Naive thymus-derived CD8-positive, alpha-beta T cell (primary cell): ENCODE data around the gene SLC35G3. TPM values are rescaled to one million over a fixed set of nuclear protein-coding genes. Genes with fewer than 3 reads are reported as not detected.
"Not testable (repeated sequence)": the region's sequence is repeated elsewhere in the genome, so short reads cannot be mapped to it uniquely, and the experiment has no call there.

ENCODE experiments used
- ATAC-seq, 2 donors: fragments of 150-1000 bp; cut with Tn5 transposase in 1 of 2; sonication (Bioruptor Pico), chemical (Tn5 transposase) in 1 of 2; 1 replicate in 1 of 2; 2 replicates in 1 of 2; pipeline ENCODE4 v1.10.0; 2021; ENCODE audit warnings: mild to moderate bottlenecking in 2 of 2, moderate library complexity in 2 of 2
- POLR2A ChIA-PET: fragments of 350-600 bp; sonication (Branson Sonifier 250); formaldehyde crosslinking; loops from one replicate; lab custom pipeline; 2021; ENCODE audit warnings: antibody characterized with exemption; lab: Charles Lee
- DNase-seq, 10 donors: peaks; one replicate each; pipeline versions ENCODE4 v3.0.0 to v3.0.0-alpha.2; 2020 to 2022
- H3K27ac Mint-ChIP-seq, 10 donors: one replicate each; pipeline ENCODE4 v1.8.0; 2020 to 2022; ENCODE audit warnings: mild to moderate bottlenecking in 10 of 10, mixed read lengths in 10 of 10, moderate library complexity in 4 of 10, inconsistent platforms in 1 of 10
- H3K27me3 Mint-ChIP-seq, 5 donors: one replicate each; pipeline ENCODE4 v1.8.0; 2021 to 2022; ENCODE audit warnings: mixed read lengths in 5 of 5
- H3K36me3 Mint-ChIP-seq, 3 donors: one replicate each; pipeline ENCODE4 v1.8.0; 2020 to 2022; ENCODE audit warnings: mixed read lengths in 3 of 3, mild to moderate bottlenecking in 2 of 3, inconsistent platforms in 1 of 3
- H3K4me1 Mint-ChIP-seq, 4 donors: one replicate each; pipeline ENCODE4 v1.8.0; 2021 to 2022; ENCODE audit warnings: mixed read lengths in 4 of 4
- H3K4me3 Mint-ChIP-seq, 10 donors: one replicate each; pipeline ENCODE4 v1.8.0; 2020 to 2022; ENCODE audit warnings: mild to moderate bottlenecking in 10 of 10, mixed read lengths in 10 of 10, moderate library complexity in 6 of 10, inconsistent platforms in 1 of 10
- H3K9me3 Mint-ChIP-seq, 9 donors: one replicate each; pipeline ENCODE4 v1.8.0; 2020 to 2022; ENCODE audit warnings: mixed read lengths in 9 of 9, mild to moderate bottlenecking in 3 of 9, inconsistent platforms in 1 of 9, moderate library complexity in 1 of 9
- polyA plus RNA-seq, 3 donors: library from polyadenylated mRNA; unstranded; fragments of 300-500 nt; fragmentation: Illumina TruSeq; gene quantifications; one replicate each; pipeline ENCODE4 v1.2.3, GENCODE V29; 2021
- total RNA-seq, 8 experiments: library from RNA in 2 of 8; stranded (reverse) in 2 of 8; gene quantifications; one replicate each; pipeline ENCODE4 v1.2.3 and lab custom pipeline; 2021 to 2026

The SLC35G3 gene
- total and polyA plus RNA-seq, 5 experiments from 2014 or later: 0.15 to 0.47 (median 0.25) TPM; not detected in 1

GRCh38 chr17:35166526-35166925 lies 27.7 kb downstream of the SLC35G3 start:
- H3K27me3 Mint-ChIP-seq: no peaks in the 10 kb centered on the region
- H3K9me3 Mint-ChIP-seq: no peaks in the 10 kb centered on the region
- no peak for DNase-seq
- no peak for ATAC-seq
- no peak overlapping the region for H3K4me3 Mint-ChIP-seq
- POLR2A ChIA-PET: interaction anchor here (0.7 to 1.6 kb wide), 3 partner anchors 27 to 581 kb away, joined by 3 to 7 read pairs (median 4); no protein-coding TSS in a partner anchor
- peaks cover 23 to 38% (median 32%) of the 10 kb centered on the region in 4 donors for H3K4me1 Mint-ChIP-seq
- no peaks in the 10 kb centered on the region for H3K36me3 Mint-ChIP-seq
- peak overlapping the region in 3 of 10 donors; percentile 29 to 65 (median 48) for H3K27ac Mint-ChIP-seq

GRCh38 chr17:35164716-35165115 lies 29.5 kb downstream of the SLC35G3 start:
- H3K27ac Mint-ChIP-seq: peak overlapping the region in 5 of 10 donors; percentile 31 to 82 (median 75)
- peak overlapping the region in 1 of 10 donors; percentile 46 for H3K4me3 Mint-ChIP-seq
- peaks cover 33 to 51% (median 46%) of the 10 kb centered on the region in 4 donors for H3K4me1 Mint-ChIP-seq
- ATAC-seq (no peak), DNase-seq (no peak)
- no peaks in the 10 kb centered on the region for H3K27me3 Mint-ChIP-seq
- peaks cover 0 to 6% (median 2%) of the 10 kb centered on the region in 9 donors for H3K9me3 Mint-ChIP-seq
- POLR2A ChIA-PET: interaction anchor here (0.6 to 1.1 kb wide), 4 partner anchors 46 to 359 kb away, joined by 3 to 4 read pairs (median 3); no protein-coding TSS in a partner anchor
- H3K36me3 Mint-ChIP-seq: no peaks in the 10 kb centered on the region

GRCh38 chr17:35163886-35164285 lies 30.3 kb downstream of the SLC35G3 start:
- no peak for ATAC-seq
- POLR2A ChIA-PET: interaction anchor here (0.6 to 1.1 kb wide), 3 partner anchors 71 to 360 kb away, joined by 3 to 4 read pairs (median 3); no protein-coding TSS in a partner anchor
- Mint-ChIP-seq H3K36me3 (no peaks in the 10 kb centered on the region), H3K9me3 (peaks cover 0 to 6% (median 2%) of the 10 kb centered on the region in 9 donors), H3K4me1 (peaks cover 36 to 59% (median 53%) of the 10 kb centered on the region in 4 donors), H3K27ac (peak overlapping the region in 5 of 10 donors; percentile 31 to 67 (median 48)), H3K4me3 (no peak overlapping the region), H3K27me3 (no peaks in the 10 kb centered on the region)
- DNase-seq: no peak

GRCh38 chr17:35162755-35163154 lies 31.4 kb downstream of the SLC35G3 start:
- no peak for ATAC-seq
- peak overlapping the region in 9 of 10 donors; percentile 37 to 97 (median 85) for H3K27ac Mint-ChIP-seq
- peak overlapping the region in 5 of 10 donors; percentile 9 to 69 (median 56) for H3K4me3 Mint-ChIP-seq
- no peaks in the 10 kb centered on the region for H3K27me3 Mint-ChIP-seq
- H3K9me3 Mint-ChIP-seq: peaks cover 0 to 6% (median 2%) of the 10 kb centered on the region in 9 donors
- peaks cover 36 to 66% (median 56%) of the 10 kb centered on the region in 4 donors for H3K4me1 Mint-ChIP-seq
- no peak for DNase-seq
- POLR2A ChIA-PET: interaction anchor here (0.7 to 1.0 kb wide), 2 partner anchors 15 to 375 kb away, joined by 3 read pairs; partner anchors contain the start of gene SLFN12L
- no peaks in the 10 kb centered on the region for H3K36me3 Mint-ChIP-seq

GRCh38 chr17:35161281-35161761 lies 32.9 kb downstream of the SLC35G3 start:
- POLR2A ChIA-PET: interaction anchor here (0.6 to 2.7 kb wide), 9 partner anchors 10 to 417 kb away, joined by 3 to 14 read pairs (median 4); partner anchors contain the start of genes NLE1 and PEX12
- Mint-ChIP-seq H3K36me3 (no peaks in the 10 kb centered on the region), H3K9me3 (peaks cover 0 to 6% (median 2%) of the 10 kb centered on the region in 9 donors), H3K27me3 (no peaks in the 10 kb centered on the region), H3K4me3 (peak overlapping the region; percentile 63 to 83 (median 76)), H3K27ac (peak overlapping the region; percentile 85 to 98 (median 94)), H3K4me1 (peaks cover 35 to 65% (median 54%) of the 10 kb centered on the region in 4 donors)
- ATAC-seq (peak; percentile 50 to 64), DNase-seq (peak in 4 of 10 donors; percentile 28 to 58 (median 43))

GRCh38 chr17:35160354-35161201 lies 33.6 kb downstream of the SLC35G3 start:
- ATAC-seq (peak; percentile 73 to 83), DNase-seq (peak in 8 of 10 donors; percentile 15 to 78 (median 50))
- H3K36me3 Mint-ChIP-seq: no peaks in the 10 kb centered on the region
- peaks cover 0 to 6% (median 2%) of the 10 kb centered on the region in 9 donors for H3K9me3 Mint-ChIP-seq
- peak overlapping the region; percentile 85 to 98 (median 94) for H3K27ac Mint-ChIP-seq
- peak overlapping the region; percentile 63 to 83 (median 76) for H3K4me3 Mint-ChIP-seq
- H3K27me3 Mint-ChIP-seq: no peaks in the 10 kb centered on the region
- H3K4me1 Mint-ChIP-seq: peaks cover 35 to 62% (median 51%) of the 10 kb centered on the region in 4 donors
- POLR2A ChIA-PET: interaction anchor here (0.6 to 2.7 kb wide), 12 partner anchors 10 to 649 kb away, joined by 3 to 14 read pairs (median 4); partner anchors contain the start of genes NLE1, PEX12 and TAF15

GRCh38 chr17:35159940-35160339 lies 34.3 kb downstream of the SLC35G3 start:
- peak overlapping the region; percentile 31 to 97 (median 93) for H3K27ac Mint-ChIP-seq
- H3K4me3 Mint-ChIP-seq: peak overlapping the region in 8 of 10 donors; percentile 30 to 79 (median 64)
- POLR2A ChIA-PET: interaction anchor here (0.7 to 2.7 kb wide), 7 partner anchors 11 to 649 kb away, joined by 3 to 14 read pairs (median 5); partner anchors contain the start of genes PEX12 and TAF15
- no peaks in the 10 kb centered on the region for H3K36me3 Mint-ChIP-seq
- peaks cover 31 to 56% (median 45%) of the 10 kb centered on the region in 4 donors for H3K4me1 Mint-ChIP-seq
- no peaks in the 10 kb centered on the region for H3K27me3 Mint-ChIP-seq
- peaks cover 0 to 6% (median 2%) of the 10 kb centered on the region in 9 donors for H3K9me3 Mint-ChIP-seq
- DNase-seq: no peak
- ATAC-seq: no peak

- H3K4me3 Mint-ChIP-seq: no peak overlapping the region
- no peaks in the 10 kb centered on the region for H3K9me3 Mint-ChIP-seq
- no peak overlapping the region for H3K27ac Mint-ChIP-seq
- no peaks in the 10 kb centered on the region for H3K36me3 Mint-ChIP-seq
- H3K27me3 Mint-ChIP-seq: no peaks in the 10 kb centered on the region
- peaks cover 11 to 21% (median 15%) of the 10 kb centered on the region in 4 donors for H3K4me1 Mint-ChIP-seq
- POLR2A ChIA-PET: no interaction called here
- DNase-seq (no peak), ATAC-seq (no peak)
Observed at GRCh38 chr17:35155246-35155645, 38.9 kb downstream of the SLC35G3 start.

- Mint-ChIP-seq H3K9me3 (no peaks in the 10 kb centered on the region), H3K27ac (no peak overlapping the region), H3K36me3 (no peaks in the 10 kb centered on the region), H3K4me1 (peaks cover 4 to 13% (median 10%) of the 10 kb centered on the region in 4 donors), H3K4me3 (no peak overlapping the region), H3K27me3 (no peaks in the 10 kb centered on the region)
- no peak for ATAC-seq
- POLR2A ChIA-PET: no interaction called here
- no peak for DNase-seq
Observed at GRCh38 chr17:35154196-35155165, 39.7 kb downstream of the SLC35G3 start.

GRCh38 chr17:35152421-35153140 lies 41.6 kb downstream of the SLC35G3 start:
- Mint-ChIP-seq H3K4me1 (peaks cover 0 to 6% (median 0%) of the 10 kb centered on the region in 4 donors), H3K27me3 (no peaks in the 10 kb centered on the region), H3K9me3 (no peaks in the 10 kb centered on the region), H3K4me3 (no peak overlapping the region), H3K27ac (peak overlapping the region in 1 of 10 donors; percentile 81), H3K36me3 (no peaks in the 10 kb centered on the region)
- POLR2A ChIA-PET: no interaction called here
- no peak for DNase-seq
- ATAC-seq: no peak

GRCh38 chr17:35151080-35151479 lies 43.1 kb downstream of the SLC35G3 start:
- H3K9me3 Mint-ChIP-seq, H3K4me3 Mint-ChIP-seq, ATAC-seq, H3K27me3 Mint-ChIP-seq, DNase-seq, H3K4me1 Mint-ChIP-seq, H3K27ac Mint-ChIP-seq, H3K36me3 Mint-ChIP-seq: not testable (repeated sequence)
- POLR2A ChIA-PET: interaction anchor here (1.3 kb wide), 1 partner anchor 10 kb away, joined by 3 read pairs; no protein-coding TSS in a partner anchor
